Small intestine (tissue), 7 donors: Measurements from ENCODE around the gene MMS19. TPM values are rescaled to one million over a fixed set of nuclear protein-coding genes. Genes with fewer than 3 reads are reported as not detected.
"Not testable (repeated sequence)": the region's sequence is repeated elsewhere in the genome, so short reads cannot be mapped to it uniquely, and the experiment has no call there.

Experiments used
- DNase-seq, 2 donors: peaks; one replicate each; pipeline versions ENCODE4 v3.0.0 to v3.0.0-alpha.2; 2013
- FAIRE-seq: peaks from 2 replicates; lab custom pipeline; 2012; peaks lifted over from hg19 to GRCh38; lab: Jason Lieb, UNC
- H3K27ac ChIP-seq, 3 donors: one replicate each; pipeline ENCODE4 v1.5.1; 2013; ENCODE audit warnings: low read length in 2 of 3, mild to moderate bottlenecking in 2 of 3, control low read depth in 1 of 3, inconsistent platforms in 1 of 3, low read depth in 1 of 3, moderate library complexity in 1 of 3
- H3K27me3 ChIP-seq, 3 donors: one replicate each; pipeline ENCODE4 v1.6.1; 2013; ENCODE audit warnings: low read length in 3 of 3, inconsistent platforms in 1 of 3; ENCODE audit not compliant: control insufficient read depth in 3 of 3, insufficient read depth in 3 of 3
- H3K36me3 ChIP-seq, 3 donors: one replicate each; pipeline ENCODE4 v1.6.1; 2013; ENCODE audit warnings: low read length in 3 of 3, inconsistent platforms in 1 of 3, low read depth in 1 of 3, mild to moderate bottlenecking in 1 of 3, moderate library complexity in 1 of 3; ENCODE audit not compliant: control insufficient read depth in 3 of 3, insufficient read depth in 2 of 3
- H3K4me1 ChIP-seq, 3 donors: one replicate each; pipeline ENCODE4 v1.6.1; 2013; ENCODE audit warnings: low read length in 2 of 3, inconsistent platforms in 1 of 3, low read depth in 1 of 3, mild to moderate bottlenecking in 1 of 3, moderate library complexity in 1 of 3; ENCODE audit not compliant: control insufficient read depth in 3 of 3, insufficient read depth in 2 of 3
- H3K4me3 ChIP-seq, 3 donors: one replicate each; pipeline ENCODE4 v1.5.1; 2013; ENCODE audit warnings: low read length in 3 of 3, control low read depth in 1 of 3, inconsistent platforms in 1 of 3, low read depth in 1 of 3, mild to moderate bottlenecking in 1 of 3, moderate library complexity in 1 of 3
- H3K9me3 ChIP-seq, 2 donors: one replicate each; pipeline ENCODE4 v1.6.1; 2013; ENCODE audit warnings: low read depth in 1 of 2, low read length in 1 of 2; ENCODE audit not compliant: control insufficient read depth in 2 of 2, insufficient read depth in 1 of 2
- WGBS, 3 donors: extraction: QIAGEN DNeasy Blood & Tissue Kit; methylation state at CpG; one replicate each; pipeline ENCODE4 v1.1.7; 2013; 5-methylcytosine and 5-hydroxymethylcytosine counted together
- polyA plus RNA-seq, 4 donors: library from polyadenylated mRNA; stranded (reverse) in 3 of 4; unstranded in 1 of 4; fragments of 200-250 nt in 3 of 4; fragments of 120-200 nt in 1 of 4; gene quantifications; one replicate each; pipeline versions ENCODE4 v1.2.1 to v1.2.3, GENCODE V29; 2013
- donor health status: healthy with polysubstance abuse.
- donor health status: control.
- donor health status: control.
- donor health status: Bipolar disorder and iron deficiency.
- donor health status: healthy.

MMS19 gene
- polyA plus RNA-seq, 4 donors: 44.7 to 55.3 (median 50.5) TPM

GRCh38 chr10:97490592-97490991 lies 7.6 kb downstream of the MMS19 start:
- Histone ChIP-seq H3K27ac (no peak overlapping the region), H3K36me3 (peaks cover 0 to 11% (median 3%) of the 10 kb centered on the region in 3 donors), H3K4me3 (no peak overlapping the region), H3K9me3 (no peaks in the 10 kb centered on the region), H3K4me1 (peaks cover 0 to 10% (median 6%) of the 10 kb centered on the region in 3 donors), H3K27me3 (no peaks in the 10 kb centered on the region)
- DNase-seq (no peak), FAIRE-seq (no peak)
- 75 to 83% (median 79%) methylated on average over 2 of the region's 2 CpGs for WGBS, 3 donors

GRCh38 chr10:97485647-97486281 lies 12.5 kb downstream of the MMS19 start:
- FAIRE-seq: no peak
- H3K27me3 ChIP-seq: no peaks in the 10 kb centered on the region
- 60 to 84% (median 78%) methylated on average over 4 of the region's 4 CpGs for WGBS, 3 donors
- no peak overlapping the region for H3K4me3 ChIP-seq
- no peak for DNase-seq
- no peaks in the 10 kb centered on the region for H3K4me1 ChIP-seq
- H3K9me3 ChIP-seq: no peaks in the 10 kb centered on the region
- no peak overlapping the region for H3K27ac ChIP-seq
- H3K36me3 ChIP-seq: peaks cover 0 to 27% (median 8%) of the 10 kb centered on the region in 3 donors

DNA sequence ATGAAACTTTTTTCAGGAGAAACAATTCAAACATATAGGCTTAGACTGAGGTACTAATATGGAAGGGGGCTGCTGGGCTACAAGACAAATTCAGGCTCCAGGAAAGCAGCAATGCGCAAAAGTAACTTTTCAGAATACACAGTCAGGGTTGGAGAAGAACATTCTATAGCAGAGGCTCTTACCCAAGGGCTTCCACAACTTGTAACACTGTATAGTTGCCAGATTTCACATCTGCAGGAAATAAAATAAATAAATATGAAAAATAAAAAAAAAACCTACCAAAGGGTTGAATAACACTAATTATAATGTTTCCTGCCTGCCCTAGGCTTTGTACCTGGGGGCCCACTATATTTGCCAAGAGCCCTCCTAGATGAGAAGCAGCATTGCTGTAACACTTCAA lies 14.3 kb downstream of the MMS19 start:
- no peak for DNase-seq
- no peaks in the 10 kb centered on the region for H3K27me3 ChIP-seq
- no peak overlapping the region for H3K27ac ChIP-seq
- 88 to 100% (median 94%) methylated on average over 1 of the region's 1 CpG for WGBS, 3 donors
- no peak for FAIRE-seq
- H3K4me1 ChIP-seq: no peaks in the 10 kb centered on the region
- H3K36me3 ChIP-seq: peaks cover 4 to 39% (median 14%) of the 10 kb centered on the region in 3 donors
- no peak overlapping the region for H3K4me3 ChIP-seq
- H3K9me3 ChIP-seq: no peaks in the 10 kb centered on the region

- Histone ChIP-seq H3K36me3 (peaks cover 4 to 42% (median 16%) of the 10 kb centered on the region in 3 donors), H3K4me1 (no peaks in the 10 kb centered on the region), H3K27ac (no peak overlapping the region), H3K9me3 (no peaks in the 10 kb centered on the region), H3K27me3 (no peaks in the 10 kb centered on the region), H3K4me3 (no peak overlapping the region)
- WGBS, 3 donors: 79 to 92% (median 79%) methylated on average over 3 of the region's 3 CpGs
- no peak for DNase-seq
- FAIRE-seq: no peak
Observed at GRCh38 chr10:97483506-97483905, 14.7 kb downstream of the MMS19 start.

DNA sequence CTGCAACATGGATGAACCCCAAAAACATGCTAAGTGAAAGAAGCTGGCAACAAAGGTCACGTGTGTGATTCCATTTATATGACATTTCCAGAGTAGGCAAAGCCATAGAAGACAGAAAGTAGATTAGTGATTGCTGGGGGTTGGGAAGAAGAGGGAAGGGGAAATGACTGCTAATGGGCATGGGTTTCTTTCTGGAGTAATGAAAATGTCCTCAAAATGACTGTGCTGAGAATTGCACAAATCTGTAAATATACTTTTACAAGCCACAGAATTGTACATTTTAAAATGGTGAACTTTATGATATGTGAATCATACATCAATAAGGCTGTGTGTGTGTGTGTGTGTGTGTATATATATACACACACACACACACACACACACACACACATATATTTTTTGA lies 15.8 kb downstream of the MMS19 start:
- H3K27me3 ChIP-seq: no peaks in the 10 kb centered on the region
- no peak for FAIRE-seq
- H3K27ac ChIP-seq: no peak overlapping the region
- peaks cover 4 to 45% (median 19%) of the 10 kb centered on the region in 3 donors for H3K36me3 ChIP-seq
- H3K4me3 ChIP-seq: no peak overlapping the region
- H3K9me3 ChIP-seq: no peaks in the 10 kb centered on the region
- H3K4me1 ChIP-seq: no peaks in the 10 kb centered on the region
- DNase-seq: no peak
- 89 to 100% (median 92%) methylated on average over 1 of the region's 1 CpG for WGBS, 3 donors

GRCh38 chr10:97481071-97481470 lies 17.2 kb downstream of the MMS19 start:
- peaks cover 13 to 49% (median 19%) of the 10 kb centered on the region in 3 donors for H3K36me3 ChIP-seq
- FAIRE-seq (no peak), DNase-seq (no peak)
- H3K4me1 ChIP-seq: no peaks in the 10 kb centered on the region
- 94 to 95% (median 95%) methylated on average over 4 of the region's 4 CpGs for WGBS, 3 donors
- no peak overlapping the region for H3K27ac ChIP-seq
- H3K27me3 ChIP-seq: no peaks in the 10 kb centered on the region
- no peak overlapping the region for H3K4me3 ChIP-seq
- no peaks in the 10 kb centered on the region for H3K9me3 ChIP-seq

DNA sequence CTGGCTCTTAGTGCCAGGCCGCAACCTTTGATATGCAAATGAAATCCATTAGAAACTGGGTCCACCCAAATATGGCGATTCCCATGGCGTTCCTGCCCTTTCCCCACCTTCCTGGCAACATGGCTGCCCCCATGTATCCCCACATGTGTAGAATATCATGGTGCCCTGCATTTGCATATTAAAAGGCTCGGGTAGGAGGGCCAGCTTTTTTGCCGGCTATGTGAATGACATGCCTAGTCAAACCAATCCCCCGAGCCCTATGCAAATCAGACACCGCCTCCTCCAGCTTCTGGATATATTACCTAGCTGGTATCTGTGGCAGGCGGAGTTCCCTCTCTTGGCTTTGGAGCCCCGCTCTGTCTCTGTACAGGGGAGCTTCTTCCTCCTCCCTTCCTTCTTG lies 18.3 kb downstream of the MMS19 start:
- no peak overlapping the region for H3K4me3 ChIP-seq
- 79 to 86% (median 80%) methylated on average over 9 of the region's 9 CpGs for WGBS, 3 donors
- no peak for DNase-seq
- peaks cover 13 to 47% (median 25%) of the 10 kb centered on the region in 3 donors for H3K36me3 ChIP-seq
- H3K4me1 ChIP-seq: no peaks in the 10 kb centered on the region
- no peak for FAIRE-seq
- no peak overlapping the region for H3K27ac ChIP-seq
- H3K9me3 ChIP-seq: no peaks in the 10 kb centered on the region
- no peaks in the 10 kb centered on the region for H3K27me3 ChIP-seq

GRCh38 chr10:97479410-97479809 lies 18.8 kb downstream of the MMS19 start:
- not testable (repeated sequence) for DNase-seq, H3K27me3 ChIP-seq, FAIRE-seq, H3K9me3 ChIP-seq, H3K4me1 ChIP-seq, H3K4me3 ChIP-seq, H3K27ac ChIP-seq
- WGBS, 3 donors: 89 to 98% (median 95%) methylated on average over 4 of the region's 4 CpGs
- peaks cover 13 to 43% (median 26%) of the 10 kb centered on the region in 3 donors for H3K36me3 ChIP-seq
